ENCODE measurements around the gene LRRC71.

The LRRC71 gene

DNA sequence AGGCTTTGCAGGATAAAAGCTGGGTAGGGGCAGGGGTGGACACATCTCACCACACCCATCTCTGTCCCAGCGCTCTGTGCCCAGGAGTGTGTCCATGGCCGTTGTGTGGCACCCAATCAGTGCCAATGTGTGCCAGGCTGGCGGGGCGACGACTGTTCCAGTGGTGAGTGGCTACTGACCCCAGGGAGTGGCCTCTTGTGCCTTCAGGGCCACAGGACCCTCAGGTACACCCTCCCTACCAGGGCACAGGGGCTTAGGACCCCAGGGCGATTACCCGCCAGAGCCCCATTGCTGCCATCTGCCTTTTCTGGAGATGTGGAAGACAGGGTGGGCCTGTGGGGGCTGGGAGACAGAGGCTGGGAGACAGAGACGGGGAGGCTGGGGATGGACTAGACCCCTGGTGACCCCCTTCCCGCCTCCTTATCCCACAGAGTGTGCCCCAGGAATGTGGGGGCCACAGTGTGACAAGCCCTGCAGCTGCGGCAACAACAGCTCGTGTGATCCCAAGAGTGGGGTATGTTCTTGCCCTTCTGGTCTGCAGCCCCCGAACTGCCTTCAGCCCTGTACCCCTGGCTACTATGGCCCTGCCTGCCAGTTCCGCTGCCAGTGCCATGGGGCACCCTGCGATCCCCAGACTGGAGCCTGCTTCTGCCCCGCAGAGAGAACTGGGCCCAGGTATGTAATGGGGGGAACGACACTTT is 14.1 kb upstream of the LRRC71 start:
- TF ChIP-seq GATA2 (IDR thresholded peaks at IDR 0.05; ENCODE audit: low read depth, low read length), result no peak
- TF ChIP-seq GATA3 (IDR thresholded peaks at IDR 0.05; ENCODE audit: low read depth, low read length), result no peak

DNA sequence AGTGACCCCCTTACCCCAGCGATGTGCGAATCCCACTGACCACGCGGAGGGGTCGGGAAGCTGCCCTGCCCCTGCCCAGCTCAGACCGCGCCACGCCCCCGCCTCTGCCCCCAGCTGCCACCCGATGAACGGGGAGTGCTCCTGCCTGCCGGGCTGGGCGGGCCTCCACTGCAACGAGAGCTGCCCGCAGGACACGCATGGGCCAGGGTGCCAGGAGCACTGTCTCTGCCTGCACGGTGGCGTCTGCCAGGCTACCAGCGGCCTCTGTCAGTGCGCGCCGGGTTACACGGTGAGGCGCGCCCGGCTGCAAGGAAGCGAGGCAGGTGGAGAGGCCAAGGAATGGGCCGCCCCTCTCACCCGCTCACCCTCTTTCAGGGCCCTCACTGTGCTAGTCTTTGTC is 11.9 kb upstream of the LRRC71 start:
- TF ChIP-seq GATA3 (IDR thresholded peaks at IDR 0.05; ENCODE audit: low read depth, low read length), result no peak
- no peak for TF ChIP-seq GATA2 (IDR thresholded peaks at IDR 0.05; ENCODE audit: low read depth, low read length)

DNA sequence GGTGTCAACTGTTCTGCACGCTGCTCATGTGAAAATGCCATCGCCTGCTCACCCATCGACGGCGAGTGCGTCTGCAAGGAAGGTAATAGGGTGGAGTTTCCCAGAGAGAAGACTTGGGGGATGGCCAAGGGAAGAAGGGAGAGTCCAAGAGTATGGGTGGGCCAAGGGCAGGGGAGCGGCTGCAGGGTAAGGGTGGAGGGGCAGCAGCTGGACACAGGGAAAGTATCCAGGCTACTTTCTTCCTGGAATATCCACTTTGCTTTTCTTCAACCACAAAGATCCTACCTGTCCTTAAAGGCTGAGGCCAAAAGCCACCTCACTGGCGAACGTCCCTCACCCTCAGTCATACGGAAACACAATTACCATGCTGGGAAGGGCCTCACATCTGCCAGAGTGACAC is 11.5 kb upstream of the LRRC71 start:
- TF ChIP-seq GATA2 (IDR thresholded peaks at IDR 0.05; ENCODE audit: low read depth, low read length), result no peak
- TF ChIP-seq GATA3 (IDR thresholded peaks at IDR 0.05; ENCODE audit: low read depth, low read length), result no peak

DNA sequence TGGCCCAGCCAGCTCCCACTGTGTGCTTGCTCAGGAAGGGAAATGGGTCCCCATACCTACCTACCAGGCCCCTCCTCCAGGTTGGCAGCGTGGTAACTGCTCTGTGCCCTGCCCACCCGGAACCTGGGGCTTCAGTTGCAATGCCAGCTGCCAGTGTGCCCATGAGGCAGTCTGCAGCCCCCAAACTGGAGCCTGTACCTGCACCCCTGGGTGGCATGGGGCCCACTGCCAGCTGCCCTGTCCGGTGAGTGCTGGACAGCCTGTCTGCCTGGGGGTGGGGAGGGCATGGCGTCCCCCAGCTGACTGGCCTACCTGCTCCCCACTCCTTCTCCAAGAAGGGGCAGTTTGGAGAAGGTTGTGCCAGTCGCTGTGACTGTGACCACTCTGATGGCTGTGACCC is 10.8 kb upstream of the LRRC71 start:
- TF ChIP-seq GATA3 (IDR thresholded peaks at IDR 0.05; ENCODE audit: low read depth, low read length), result no peak
- no peak for TF ChIP-seq GATA2 (IDR thresholded peaks at IDR 0.05; ENCODE audit: low read depth, low read length)

DNA sequence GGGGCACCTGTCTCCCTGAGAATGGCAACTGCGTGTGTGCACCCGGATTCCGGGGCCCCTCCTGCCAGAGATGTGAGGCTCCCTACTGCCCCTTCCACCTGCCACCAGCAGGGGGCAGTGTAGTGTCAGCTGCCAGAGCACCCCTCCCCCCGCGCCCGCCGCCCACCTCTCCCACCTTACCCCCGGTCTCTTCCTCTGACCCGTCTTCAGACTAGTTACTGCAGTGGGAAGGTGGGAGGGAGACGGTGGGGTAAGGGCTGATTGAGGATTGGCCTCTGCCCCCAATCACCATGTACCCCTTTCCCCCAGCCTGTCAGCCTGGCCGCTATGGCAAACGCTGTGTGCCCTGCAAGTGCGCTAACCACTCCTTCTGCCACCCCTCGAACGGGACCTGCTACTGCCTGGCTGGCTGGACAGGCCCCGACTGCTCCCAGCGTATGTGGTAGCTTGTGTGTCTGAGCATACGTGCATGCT is 10.1 kb upstream of the LRRC71 start:
- no peak for TF ChIP-seq GATA2 (IDR thresholded peaks at IDR 0.05; ENCODE audit: low read depth, low read length)

DNA sequence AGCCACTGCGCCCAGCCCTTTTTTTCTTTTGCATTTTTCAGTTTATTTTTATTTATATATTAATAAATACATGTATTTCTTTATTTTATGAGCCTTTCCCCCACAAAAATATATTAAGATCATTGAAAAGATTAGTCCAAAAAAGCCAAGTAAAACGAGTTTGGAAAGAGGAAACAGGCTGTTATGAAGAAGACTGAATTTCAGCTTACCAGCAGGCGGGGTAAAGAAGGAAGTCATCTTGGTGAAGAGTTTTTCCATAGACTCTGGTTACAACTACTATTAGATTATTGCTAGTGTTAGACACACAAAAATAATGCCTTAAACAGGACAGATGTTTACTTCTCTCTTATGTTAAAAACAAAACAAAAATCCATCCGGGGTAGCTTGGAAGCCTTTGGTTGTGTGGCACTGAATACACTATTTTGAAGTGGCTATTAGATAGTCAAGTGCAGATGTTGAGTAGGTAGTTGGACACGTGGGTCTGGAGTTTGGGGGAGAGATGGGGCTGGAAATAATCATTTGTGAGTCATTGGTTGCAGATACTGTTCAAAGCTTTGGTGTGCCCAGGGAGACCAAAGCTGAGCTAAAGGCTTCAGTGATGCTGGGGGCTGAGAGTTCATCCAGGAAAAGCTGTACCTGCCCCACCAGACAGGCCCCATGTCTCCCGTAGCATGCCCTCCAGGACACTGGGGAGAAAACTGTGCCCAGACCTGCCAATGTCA is 8.7 kb upstream of the LRRC71 start:
- TF ChIP-seq GATA2 (IDR thresholded peaks at IDR 0.05; ENCODE audit: low read depth, low read length) (no peak), GATA3 (IDR thresholded peaks at IDR 0.05; ENCODE audit: low read depth, low read length) (no peak)

DNA sequence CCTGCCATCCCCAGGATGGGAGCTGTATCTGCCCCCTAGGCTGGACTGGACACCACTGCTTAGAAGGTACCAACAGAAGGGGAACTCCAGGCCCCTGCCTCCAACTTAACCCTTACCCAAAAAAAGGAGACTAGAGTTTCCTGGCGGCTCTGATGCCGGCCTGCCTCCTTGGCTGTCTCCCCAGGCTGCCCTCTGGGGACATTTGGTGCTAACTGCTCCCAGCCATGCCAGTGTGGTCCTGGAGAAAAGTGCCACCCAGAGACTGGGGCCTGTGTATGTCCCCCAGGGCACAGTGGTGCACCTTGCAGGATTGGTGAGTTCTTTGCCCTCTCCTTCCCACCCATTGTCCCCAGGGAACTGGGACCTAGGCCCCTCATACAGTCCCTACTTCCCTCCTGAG is 8.1 kb upstream of the LRRC71 start:
- TF ChIP-seq GATA2 (IDR thresholded peaks at IDR 0.05; ENCODE audit: low read depth, low read length) (no peak), GATA3 (IDR thresholded peaks at IDR 0.05; ENCODE audit: low read depth, low read length) (no peak)

DNA sequence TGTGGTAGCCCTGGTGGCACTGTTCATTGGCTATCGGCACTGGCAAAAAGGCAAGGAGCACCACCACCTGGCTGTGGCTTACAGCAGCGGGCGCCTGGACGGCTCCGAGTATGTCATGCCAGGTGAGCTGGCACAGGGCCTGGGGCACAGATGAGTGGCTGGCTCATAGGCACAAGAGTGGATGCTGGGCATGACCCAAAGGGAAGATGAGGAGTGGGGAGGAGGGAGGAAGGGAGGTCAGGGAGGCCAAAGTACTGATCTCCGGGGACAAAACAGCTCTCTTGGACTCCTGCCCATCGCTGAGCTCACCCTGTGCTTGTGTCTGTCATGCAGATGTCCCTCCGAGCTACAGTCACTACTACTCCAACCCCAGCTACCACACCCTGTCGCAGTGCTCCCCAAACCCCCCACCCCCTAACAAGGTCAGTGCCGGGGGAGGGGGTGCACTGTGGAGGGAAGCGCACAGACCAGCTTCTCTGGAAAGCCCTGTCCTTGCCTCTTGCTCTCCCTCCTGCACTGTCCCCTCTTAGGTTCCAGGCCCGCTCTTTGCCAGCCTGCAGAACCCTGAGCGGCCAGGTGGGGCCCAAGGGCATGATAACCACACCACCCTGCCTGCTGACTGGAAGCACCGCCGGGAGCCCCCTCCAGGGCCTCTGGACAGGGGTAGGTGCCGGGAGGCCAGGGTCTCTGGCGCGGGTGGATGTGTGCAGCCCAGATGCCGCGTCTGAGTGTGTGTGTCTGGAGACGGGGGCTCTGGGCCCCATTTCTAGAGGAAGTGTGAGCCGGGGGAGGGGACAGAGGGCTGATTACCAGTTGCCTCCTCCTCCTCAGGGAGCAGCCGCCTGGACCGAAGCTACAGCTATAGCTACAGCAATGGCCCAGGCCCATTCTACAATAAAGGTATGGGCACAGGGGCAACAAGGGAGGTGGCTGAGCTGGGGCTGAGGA is 7.3 kb upstream of the LRRC71 start:
- TF ChIP-seq GATA3 (IDR thresholded peaks at IDR 0.05; ENCODE audit: low read depth, low read length) (no peak), GATA2 (IDR thresholded peaks at IDR 0.05; ENCODE audit: low read depth, low read length) (peak; percentile 71)

DNA sequence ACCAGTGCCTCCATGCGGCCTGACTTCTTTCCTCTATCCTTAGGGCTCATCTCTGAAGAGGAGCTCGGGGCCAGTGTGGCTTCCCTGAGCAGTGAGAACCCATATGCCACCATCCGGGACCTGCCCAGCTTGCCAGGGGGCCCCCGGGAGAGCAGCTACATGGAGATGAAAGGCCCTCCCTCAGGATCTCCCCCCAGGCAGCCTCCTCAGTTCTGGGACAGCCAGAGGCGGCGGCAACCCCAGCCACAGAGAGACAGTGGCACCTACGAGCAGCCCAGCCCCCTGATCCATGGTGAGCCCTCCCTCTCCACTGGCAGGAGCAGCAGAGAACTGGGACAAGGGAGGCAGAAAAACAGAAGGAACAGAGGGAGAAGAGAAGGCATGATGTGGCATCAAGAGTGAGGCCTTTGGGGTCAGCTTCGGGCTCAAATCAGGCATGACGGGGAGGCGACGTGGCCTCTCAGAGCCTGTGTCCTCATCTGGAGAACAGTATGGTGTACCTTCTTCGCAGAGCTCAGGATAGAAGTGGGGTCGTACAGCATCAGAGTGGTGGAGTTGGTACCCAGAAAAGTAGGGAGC is 6.5 kb upstream of the LRRC71 start:
- TF ChIP-seq GATA3 (IDR thresholded peaks at IDR 0.05; ENCODE audit: low read depth, low read length), result no peak

DNA sequence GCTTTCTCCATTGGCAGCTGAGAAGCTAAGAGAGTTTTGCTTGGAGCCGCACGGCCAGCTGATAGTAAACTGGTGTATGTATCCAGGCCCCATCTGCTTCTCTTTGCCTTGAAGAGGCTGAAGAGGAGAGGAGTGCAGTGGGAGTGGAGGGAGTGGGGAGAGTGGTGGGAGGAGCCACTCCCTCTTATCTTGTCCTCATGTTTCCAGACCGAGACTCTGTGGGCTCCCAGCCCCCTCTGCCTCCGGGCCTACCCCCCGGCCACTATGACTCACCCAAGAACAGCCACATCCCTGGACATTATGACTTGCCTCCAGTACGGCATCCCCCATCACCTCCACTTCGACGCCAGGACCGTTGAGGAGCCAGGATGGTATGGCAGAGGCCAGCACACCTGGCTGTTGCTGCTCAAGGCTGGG is 6.0 kb upstream of the LRRC71 start:
- TF ChIP-seq GATA2 (IDR thresholded peaks at IDR 0.05; ENCODE audit: low read depth, low read length), result no peak
- TF ChIP-seq GATA3 (IDR thresholded peaks at IDR 0.05; ENCODE audit: low read depth, low read length), result no peak

DNA sequence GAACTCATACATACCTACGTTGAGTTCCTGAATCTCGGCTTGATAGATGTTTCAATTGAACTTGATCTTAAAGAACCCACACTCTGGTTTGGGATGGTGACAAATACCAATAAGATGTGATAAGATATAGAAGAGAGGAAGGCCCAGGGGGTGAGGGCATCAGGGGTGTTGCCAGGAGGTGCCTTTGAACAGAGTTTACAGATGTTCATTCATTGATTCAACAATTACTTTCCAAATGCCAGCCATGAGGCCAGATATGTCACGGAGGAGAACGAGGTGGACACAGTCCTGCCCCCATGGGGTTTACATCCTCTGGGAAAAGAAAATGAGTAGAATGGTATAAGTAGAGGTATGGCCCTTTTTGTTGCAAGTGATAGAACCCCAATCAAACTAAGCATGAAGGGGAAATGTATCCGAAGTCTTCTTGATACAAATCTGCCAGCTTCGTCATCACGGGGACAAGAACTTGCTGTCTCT is 659 bp downstream of the LRRC71 start:
- TF ChIP-seq GATA2 (IDR thresholded peaks at IDR 0.05; ENCODE audit: low read depth, low read length) (no peak), GATA3 (IDR thresholded peaks at IDR 0.05; ENCODE audit: low read depth, low read length) (no peak)

DNA sequence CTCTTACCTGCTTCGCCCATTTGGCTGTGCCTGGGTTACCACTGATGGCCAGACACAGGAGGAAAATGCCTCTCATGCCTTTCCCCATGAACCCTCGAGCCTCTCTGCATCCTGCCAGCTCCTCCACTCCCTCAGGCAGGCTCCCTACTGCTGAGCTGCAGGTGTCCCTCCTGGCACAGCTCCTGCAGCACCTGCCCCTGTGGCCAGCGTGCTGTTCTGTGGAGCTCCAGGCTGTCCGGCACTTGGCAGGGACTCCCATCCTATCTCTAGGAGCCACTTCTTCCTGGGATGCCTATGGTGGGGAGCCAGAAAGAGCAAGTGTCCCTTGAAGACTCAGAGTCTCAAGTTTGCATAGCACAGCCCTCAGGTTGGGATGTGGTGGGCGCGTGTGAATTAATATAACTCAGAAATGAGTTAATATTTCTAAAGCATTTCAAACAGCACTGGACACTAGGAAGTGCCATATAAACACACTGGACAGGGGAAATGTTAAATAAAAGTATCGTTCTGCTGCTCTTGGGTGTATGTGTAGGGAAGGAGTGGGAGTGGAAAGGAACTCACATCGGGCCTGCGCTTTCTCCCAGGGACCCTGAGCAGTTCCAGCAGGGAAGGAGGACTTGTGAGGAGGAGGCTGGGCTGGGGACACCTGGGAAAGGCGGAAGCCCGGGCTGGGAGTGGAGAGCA is 2.7 kb downstream of the LRRC71 start:
- TF ChIP-seq GATA2 (IDR thresholded peaks at IDR 0.05; ENCODE audit: low read depth, low read length) (no peak), GATA3 (IDR thresholded peaks at IDR 0.05; ENCODE audit: low read depth, low read length) (no peak)

DNA sequence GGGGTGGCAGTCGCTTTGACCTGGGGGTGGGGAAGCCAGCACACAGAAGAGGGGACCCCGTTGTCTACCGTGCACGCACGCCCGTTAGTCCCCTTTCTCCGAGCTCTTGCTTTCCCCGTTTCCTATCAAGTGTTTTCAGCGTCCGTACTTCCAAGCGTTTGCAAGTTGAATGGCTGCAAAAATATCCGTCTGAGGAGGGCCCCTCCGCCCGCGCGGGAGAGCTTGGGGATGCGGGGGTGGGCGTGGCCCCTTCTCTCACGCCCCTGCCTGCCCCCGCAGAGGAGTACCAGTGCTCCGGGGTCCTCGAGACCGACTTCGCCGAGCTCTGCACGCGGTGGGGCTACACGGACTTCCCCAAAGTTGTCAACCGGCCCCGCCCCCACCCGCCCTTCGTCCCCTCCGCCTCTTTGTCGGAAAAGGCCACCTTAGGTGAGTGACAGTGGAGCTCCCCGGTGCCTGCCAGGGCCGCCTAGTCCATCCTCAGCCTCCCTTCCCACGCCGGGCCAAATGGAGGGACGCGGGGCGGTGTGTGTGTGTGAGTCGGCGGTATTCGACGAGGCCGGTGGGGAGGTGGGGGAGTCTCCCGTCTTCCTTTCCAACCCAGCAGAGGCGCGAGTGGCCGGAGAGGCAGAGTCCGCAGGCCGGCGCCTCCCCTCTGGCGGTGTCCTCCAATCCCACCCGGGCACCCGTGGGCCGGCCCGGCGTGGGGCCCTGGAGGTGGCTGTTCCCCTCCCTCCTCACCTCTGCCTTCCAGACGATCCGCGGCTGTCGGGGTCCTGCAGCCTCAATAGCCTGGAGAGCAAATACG is 3.4 kb downstream of the LRRC71 start:
- TF ChIP-seq GATA2 (IDR thresholded peaks at IDR 0.05; ENCODE audit: low read depth, low read length), result no peak
- no peak for TF ChIP-seq GATA3 (IDR thresholded peaks at IDR 0.05; ENCODE audit: low read depth, low read length)

Data from SH-SY5Y (cell line).